SK-N-SH (cell line): ENCODE measurements around the gene ADK. TPM values are rescaled to one million over a fixed set of nuclear protein-coding genes. Genes with fewer than 3 reads are reported as not detected.

ENCODE experiments used
- CTCF ChIA-PET: fragments of 300-600, 350-600 bp; formaldehyde crosslinking; extraction: SDS; loops from one replicate; lab custom pipeline; 2021; lab: Yijun Ruan, JAX
- POLR2A ChIA-PET: fragments of 350-600 bp; sonication (Branson Sonifier 250); formaldehyde crosslinking; extraction: SDS; loops from one replicate; lab custom pipeline; 2020; ENCODE audit warnings: antibody characterized with exemption, inconsistent platforms; lab: Yijun Ruan, JAX
- DNase-seq: peaks from one replicate; pipeline ENCODE4 v3.0.0; 2012
- H2AFZ ChIP-seq: fragments of 200-600 bp; sonication (generic); 2 replicates; pipeline ENCODE4 v1.8.1; 2016; ENCODE audit warnings: antibody characterized with exemption, mild to moderate bottlenecking, low read depth
- H3F3A ChIP-seq: fragments of 200-600 bp; sonication (generic); replicated peaks from 2 replicates; pipeline ENCODE3; 2016; ENCODE audit warnings: antibody characterized with exemption, mild to moderate bottlenecking; ENCODE audit not compliant: insufficient read depth
- H3K27ac ChIP-seq, 2 experiments: fragments of 200-500 bp in 1 of 2; fragments of 200-600 bp in 1 of 2; sonication (Bioruptor generic) in 1 of 2; sonication (generic), shearing (Covaris generic) in 1 of 2; 2 replicates each; pipeline versions ENCODE4 v1.5.1 to v1.6.1; 2014 to 2016; ENCODE audit warnings: low read depth in 2 of 2, inconsistent platforms in 1 of 2, low read length in 1 of 2, mild to moderate bottlenecking in 1 of 2, mixed read lengths in 1 of 2
- H3K27me3 ChIP-seq: fragments of 200-600 bp; sonication (generic), shearing (Covaris generic); 2 replicates; pipeline ENCODE4 v1.6.1; 2016; ENCODE audit warnings: mixed run types; ENCODE audit not compliant: insufficient read depth
- H3K36me3 ChIP-seq, 2 experiments: fragments of 200-500 bp in 1 of 2; fragments of 200-600 bp in 1 of 2; sonication (Bioruptor generic) in 1 of 2; sonication (generic) in 1 of 2; replicated peaks in 1 of 2; 2 replicates each; pipeline versions ENCODE3 to v1.5.1; 2014 to 2016; ENCODE audit warnings: low read length in 1 of 2, mild to moderate bottlenecking in 1 of 2; ENCODE audit not compliant: insufficient read depth in 2 of 2, control insufficient read depth in 1 of 2
- H3K4me1 ChIP-seq, 2 experiments: fragments of 200-500 bp in 1 of 2; fragments of 200-600 bp in 1 of 2; sonication (Bioruptor generic) in 1 of 2; sonication (generic), shearing (Covaris generic) in 1 of 2; 2 replicates each; pipeline versions ENCODE4 v1.5.1 to v1.6.1; 2014 to 2016; ENCODE audit warnings: low read depth in 1 of 2, low read length in 1 of 2, mixed run types in 1 of 2; ENCODE audit not compliant: insufficient read depth in 2 of 2, control insufficient read depth in 1 of 2
- H3K4me2 ChIP-seq: fragments of 200-600 bp; sonication (generic), shearing (Covaris generic); 2 replicates; pipeline ENCODE4 v1.6.1; 2017; ENCODE audit warnings: mixed run types
- H3K4me3 ChIP-seq, 2 experiments: fragments of 200-500 bp in 1 of 2; fragments of 200-600 bp in 1 of 2; sonication (Bioruptor generic) in 1 of 2; sonication (generic), shearing (Covaris generic) in 1 of 2; 2 replicates each; pipeline versions ENCODE4 v1.5.1 to v1.8.1; 2014 to 2016; ENCODE audit warnings: low read depth in 2 of 2, inconsistent platforms in 1 of 2, low read length in 1 of 2, mild to moderate bottlenecking in 1 of 2, mixed read lengths in 1 of 2, moderate library complexity in 1 of 2
- H3K79me2 ChIP-seq: fragments of 200-600 bp; sonication (generic); 2 replicates; pipeline ENCODE4 v1.8.1; 2017; ENCODE audit warnings: mild to moderate bottlenecking; ENCODE audit not compliant: insufficient read depth
- H3K9ac ChIP-seq: fragments of 200-600 bp; sonication (generic); 2 replicates; pipeline ENCODE4 v1.6.1; 2017; ENCODE audit warnings: mixed run types
- H3K9me2 ChIP-seq: fragments of 200-600 bp; sonication (generic); 2 replicates; pipeline ENCODE4 v1.6.1; 2017; ENCODE audit warnings: mixed run types
- H3K9me3 ChIP-seq: fragments of 200-600 bp; sonication (generic); 2 replicates; pipeline ENCODE4 v1.6.1; 2017; ENCODE audit warnings: mixed run types, mild to moderate bottlenecking, moderate library complexity
- H4K20me1 ChIP-seq: fragments of 200-600 bp; sonication (generic); 2 replicates; pipeline ENCODE4 v1.6.1; 2017; ENCODE audit warnings: mild to moderate bottlenecking, mixed run types; ENCODE audit not compliant: insufficient read depth
- ELF1 ChIP-seq: IDR thresholded peaks from 2 replicates; pipeline ENCODE4 v1.4.0; 2012
- EP300 ChIP-seq, 2 experiments: IDR thresholded peaks; 2 replicates each; pipeline versions ENCODE4 v1.4.0 to v1.6.1; 2012; ENCODE audit warnings: borderline replicate concordance in 1 of 2, low read depth in 1 of 2, low read length in 1 of 2
- FOXM1 ChIP-seq: IDR thresholded peaks from 2 replicates; pipeline ENCODE4 v1.4.0; 2012; ENCODE audit warnings: low read depth, mild to moderate bottlenecking
- GATA2 ChIP-seq: sonication (generic); formaldehyde crosslinking; IDR thresholded peaks from 2 replicates; pipeline ENCODE4 v1.5.0; 2020; ENCODE audit warnings: mild to moderate bottlenecking, missing genetic modification reagents
- JUND ChIP-seq: IDR thresholded peaks from 2 replicates; pipeline ENCODE4 v1.4.0; 2012
- MEF2A ChIP-seq: IDR thresholded peaks from 2 replicates; pipeline ENCODE4 v1.4.0; 2012; ENCODE audit warnings: low read depth, borderline replicate concordance
- NFIC ChIP-seq: IDR thresholded peaks from 2 replicates; pipeline ENCODE4 v1.4.0; 2012; ENCODE audit warnings: borderline replicate concordance
- POLR2AphosphoS5 ChIP-seq: IDR thresholded peaks from 2 replicates; pipeline ENCODE4 v1.6.1; 2012; ENCODE audit warnings: low read depth, low read length
- RAD21 ChIP-seq: IDR thresholded peaks from 2 replicates; pipeline ENCODE4 v1.6.1; 2012; ENCODE audit warnings: mild to moderate bottlenecking, low read length
- RCOR1 ChIP-seq: fragments of 150-350 bp; IDR thresholded peaks from 2 replicates; pipeline ENCODE4 v1.6.1; 2017; ENCODE audit warnings: antibody characterized with exemption, low read length
- RFX5 ChIP-seq: IDR thresholded peaks from 2 replicates; pipeline ENCODE4 v1.6.1; 2012; ENCODE audit warnings: mild to moderate bottlenecking, improper control_type of control experiment, low read length
- SMC3 ChIP-seq: IDR thresholded peaks from 2 replicates; pipeline ENCODE4 v1.6.1; 2012; ENCODE audit warnings: low read depth, low read length, improper control_type of control experiment
- TAF1 ChIP-seq: IDR thresholded peaks from 2 replicates; pipeline ENCODE4 v1.6.1; 2012; ENCODE audit warnings: low read depth, mild to moderate bottlenecking, low read length, moderate library complexity, borderline replicate concordance
- WGBS: methylation state at CpG from one replicate; pipeline ENCODE4 v1.1.6; 2017; ENCODE audit warnings: low lambda C conversion rate; 5-methylcytosine and 5-hydroxymethylcytosine counted together
- polyA plus RNA-seq, 3 experiments: library from polyadenylated mRNA; depleted of rRNA; stranded (reverse); fragments of >200 nt; gene quantifications; 2 replicates each; pipeline ENCODE4 v1.2.3, GENCODE V29; 2012
- TF ChIP-seq, protein P1 (sequence below): IDR thresholded peaks from 2 replicates; pipeline ENCODE4 v1.6.1; 2012; ENCODE audit warnings: mild to moderate bottlenecking, low read depth, low read length, moderate library complexity
- TF ChIP-seq, protein P2 (sequence below): IDR thresholded peaks from 2 replicates; pipeline ENCODE4 v1.4.0; 2012; ENCODE audit warnings: low read depth, borderline replicate concordance
- TF ChIP-seq, protein P3 (sequence below): IDR thresholded peaks from 2 replicates; pipeline ENCODE4 v1.4.0; 2012; ENCODE audit warnings: low read depth
- TF ChIP-seq, protein P4 (sequence below): fragments of 150-350 bp; IDR thresholded peaks from 2 replicates; pipeline ENCODE4 v1.6.1; 2017; ENCODE audit warnings: antibody characterized with exemption, low read length, low read depth, borderline replicate concordance
- TF ChIP-seq, protein P5 (sequence below): fragments of 150-350 bp; IDR thresholded peaks from 2 replicates; pipeline ENCODE4 v1.6.1; 2016; ENCODE audit warnings: mild to moderate bottlenecking, low read depth, low read length
- TF ChIP-seq, protein P6 (sequence below): IDR thresholded peaks from 2 replicates; pipeline ENCODE4; 2012

ADK gene
- polyA plus RNA-seq, 1 of the 3 experiments (the other 2 are of a cell fraction), result 25.1 TPM

DNA sequence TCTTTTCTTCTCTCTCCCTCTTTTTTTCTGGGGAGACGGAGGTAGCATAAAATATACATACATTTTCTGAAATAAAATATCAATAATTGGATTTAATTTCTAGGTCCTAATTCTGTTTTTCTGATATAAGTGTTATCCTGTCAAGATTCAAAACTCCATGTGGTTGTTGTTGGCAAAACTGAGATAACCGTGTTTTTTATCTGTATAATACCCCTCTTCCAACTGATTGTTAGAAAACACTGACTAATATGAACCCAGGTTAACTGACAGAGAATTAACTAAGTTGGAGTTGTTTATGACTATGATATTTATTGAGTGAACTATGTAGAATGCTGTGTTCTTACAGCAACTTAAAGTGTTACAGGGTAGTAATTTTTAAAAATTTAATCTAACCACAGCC is 438.8 kb downstream of the ADK start:
- H4K20me1 ChIP-seq, result no peaks in the 10 kb centered on the region
- H3K36me3 ChIP-seq, result no peaks in the 10 kb centered on the region
- no peaks in the 10 kb centered on the region for H3F3A ChIP-seq
- peak overlapping the region; percentile 8; the same call in 1 of the 2 replicates for H3K9ac ChIP-seq
- no peak overlapping the region for H2AFZ ChIP-seq
- no peak for TF ChIP-seq FOXM1
- H3K4me1 ChIP-seq, result peaks cover 25 to 40% of the 10 kb centered on the region in 2 experiments; a peak in 3 of 4 replicates
- DNase-seq, result no peak
- no peaks in the 10 kb centered on the region for H3K9me3 ChIP-seq
- H3K79me2 ChIP-seq, result no peaks in the 10 kb centered on the region
- no peaks in the 10 kb centered on the region for H3K9me2 ChIP-seq
- H3K27ac ChIP-seq, result peak overlapping the region; percentile 71 to 96
- H3K4me2 ChIP-seq, result no peak overlapping the region
- H3K27me3 ChIP-seq, result no peaks in the 10 kb centered on the region
- CTCF ChIA-PET, result interaction anchor here (0.6 to 1.7 kb wide), 2 partner anchors 346 to 646 kb away, joined by 3 to 4 read pairs; partner anchors contain the start of gene COMTD1
- POLR2A ChIA-PET, result interaction anchor here (2.1 kb wide), 1 partner anchor 235 kb away, joined by 10 read pairs; no protein-coding TSS in a partner anchor
- 62% methylated on average over 2 of the region's 2 CpGs for WGBS
- no peak overlapping the region for H3K4me3 ChIP-seq

DNA sequence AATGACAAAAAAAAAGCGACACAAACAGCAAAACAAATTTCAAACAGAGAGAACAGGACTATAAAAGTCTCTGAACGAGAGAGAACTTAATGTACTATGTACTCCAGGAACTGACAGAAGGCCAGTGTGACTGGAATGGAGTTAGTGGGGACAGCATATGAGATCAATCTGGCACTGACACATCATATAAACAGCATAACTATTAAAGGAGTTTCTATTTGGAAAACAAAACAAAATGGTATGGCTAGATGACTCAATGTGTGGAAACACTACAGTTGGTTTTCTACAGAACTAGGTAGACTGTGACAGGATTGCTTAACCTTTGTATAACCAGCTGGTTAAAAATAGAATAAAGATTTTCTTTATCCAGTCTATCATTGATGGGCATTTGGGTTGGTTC is 442.4 kb downstream of the ADK start:
- peaks cover 3% of the 10 kb centered on the region for H3F3A ChIP-seq
- no peak overlapping the region for H3K9ac ChIP-seq
- no peaks in the 10 kb centered on the region for H4K20me1 ChIP-seq
- H3K27me3 ChIP-seq, result no peaks in the 10 kb centered on the region
- WGBS, result 95% methylated on average over 2 of the region's 2 CpGs
- no peak overlapping the region for H2AFZ ChIP-seq
- no peaks in the 10 kb centered on the region for H3K36me3 ChIP-seq
- H3K9me2 ChIP-seq, result no peaks in the 10 kb centered on the region
- CTCF ChIA-PET, result interaction anchor here (1.0 kb wide), 2 partner anchors 30 to 35 kb away, joined by 3 read pairs; no protein-coding TSS in a partner anchor
- H3K4me3 ChIP-seq, result no peak overlapping the region
- no peak for DNase-seq
- H3K27ac ChIP-seq, result no peak overlapping the region
- peaks cover 16 to 17% of the 10 kb centered on the region in 2 experiments; a peak in 2 of 4 replicates for H3K4me1 ChIP-seq
- no peaks in the 10 kb centered on the region for H3K79me2 ChIP-seq
- H3K9me3 ChIP-seq, result no peaks in the 10 kb centered on the region
- TF ChIP-seq NFIC (no peak; the same call in 1 of the 2 replicates), TAF1 (no peak), SMC3 (no peak), EP300 (IDR thresholded peaks at IDR 0.05; ENCODE audit: borderline replicate concordance in 1 of 2, low read depth in 1 of 2, low read length in 1 of 2) (no peak), RFX5 (no peak), ELF1 (no peak), JUND (no peak), RCOR1 (no peak), POLR2AphosphoS5 (no peak), RAD21 (no peak), MEF2A (no peak), GATA2 (no peak)
- TF ChIP-seq, protein P1, sequence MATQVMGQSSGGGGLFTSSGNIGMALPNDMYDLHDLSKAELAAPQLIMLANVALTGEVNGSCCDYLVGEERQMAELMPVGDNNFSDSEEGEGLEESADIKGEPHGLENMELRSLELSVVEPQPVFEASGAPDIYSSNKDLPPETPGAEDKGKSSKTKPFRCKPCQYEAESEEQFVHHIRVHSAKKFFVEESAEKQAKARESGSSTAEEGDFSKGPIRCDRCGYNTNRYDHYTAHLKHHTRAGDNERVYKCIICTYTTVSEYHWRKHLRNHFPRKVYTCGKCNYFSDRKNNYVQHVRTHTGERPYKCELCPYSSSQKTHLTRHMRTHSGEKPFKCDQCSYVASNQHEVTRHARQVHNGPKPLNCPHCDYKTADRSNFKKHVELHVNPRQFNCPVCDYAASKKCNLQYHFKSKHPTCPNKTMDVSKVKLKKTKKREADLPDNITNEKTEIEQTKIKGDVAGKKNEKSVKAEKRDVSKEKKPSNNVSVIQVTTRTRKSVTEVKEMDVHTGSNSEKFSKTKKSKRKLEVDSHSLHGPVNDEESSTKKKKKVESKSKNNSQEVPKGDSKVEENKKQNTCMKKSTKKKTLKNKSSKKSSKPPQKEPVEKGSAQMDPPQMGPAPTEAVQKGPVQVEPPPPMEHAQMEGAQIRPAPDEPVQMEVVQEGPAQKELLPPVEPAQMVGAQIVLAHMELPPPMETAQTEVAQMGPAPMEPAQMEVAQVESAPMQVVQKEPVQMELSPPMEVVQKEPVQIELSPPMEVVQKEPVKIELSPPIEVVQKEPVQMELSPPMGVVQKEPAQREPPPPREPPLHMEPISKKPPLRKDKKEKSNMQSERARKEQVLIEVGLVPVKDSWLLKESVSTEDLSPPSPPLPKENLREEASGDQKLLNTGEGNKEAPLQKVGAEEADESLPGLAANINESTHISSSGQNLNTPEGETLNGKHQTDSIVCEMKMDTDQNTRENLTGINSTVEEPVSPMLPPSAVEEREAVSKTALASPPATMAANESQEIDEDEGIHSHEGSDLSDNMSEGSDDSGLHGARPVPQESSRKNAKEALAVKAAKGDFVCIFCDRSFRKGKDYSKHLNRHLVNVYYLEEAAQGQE, result no peak
- TF ChIP-seq, protein P2, sequence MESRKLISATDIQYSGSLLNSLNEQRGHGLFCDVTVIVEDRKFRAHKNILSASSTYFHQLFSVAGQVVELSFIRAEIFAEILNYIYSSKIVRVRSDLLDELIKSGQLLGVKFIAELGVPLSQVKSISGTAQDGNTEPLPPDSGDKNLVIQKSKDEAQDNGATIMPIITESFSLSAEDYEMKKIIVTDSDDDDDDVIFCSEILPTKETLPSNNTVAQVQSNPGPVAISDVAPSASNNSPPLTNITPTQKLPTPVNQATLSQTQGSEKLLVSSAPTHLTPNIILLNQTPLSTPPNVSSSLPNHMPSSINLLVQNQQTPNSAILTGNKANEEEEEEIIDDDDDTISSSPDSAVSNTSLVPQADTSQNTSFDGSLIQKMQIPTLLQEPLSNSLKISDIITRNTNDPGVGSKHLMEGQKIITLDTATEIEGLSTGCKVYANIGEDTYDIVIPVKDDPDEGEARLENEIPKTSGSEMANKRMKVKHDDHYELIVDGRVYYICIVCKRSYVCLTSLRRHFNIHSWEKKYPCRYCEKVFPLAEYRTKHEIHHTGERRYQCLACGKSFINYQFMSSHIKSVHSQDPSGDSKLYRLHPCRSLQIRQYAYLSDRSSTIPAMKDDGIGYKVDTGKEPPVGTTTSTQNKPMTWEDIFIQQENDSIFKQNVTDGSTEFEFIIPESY, result no peak
- TF ChIP-seq, protein P3, sequence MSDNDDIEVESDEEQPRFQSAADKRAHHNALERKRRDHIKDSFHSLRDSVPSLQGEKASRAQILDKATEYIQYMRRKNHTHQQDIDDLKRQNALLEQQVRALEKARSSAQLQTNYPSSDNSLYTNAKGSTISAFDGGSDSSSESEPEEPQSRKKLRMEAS, result no peak
- TF ChIP-seq, protein P4, sequence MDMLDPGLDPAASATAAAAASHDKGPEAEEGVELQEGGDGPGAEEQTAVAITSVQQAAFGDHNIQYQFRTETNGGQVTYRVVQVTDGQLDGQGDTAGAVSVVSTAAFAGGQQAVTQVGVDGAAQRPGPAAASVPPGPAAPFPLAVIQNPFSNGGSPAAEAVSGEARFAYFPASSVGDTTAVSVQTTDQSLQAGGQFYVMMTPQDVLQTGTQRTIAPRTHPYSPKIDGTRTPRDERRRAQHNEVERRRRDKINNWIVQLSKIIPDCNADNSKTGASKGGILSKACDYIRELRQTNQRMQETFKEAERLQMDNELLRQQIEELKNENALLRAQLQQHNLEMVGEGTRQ, result no peak
- TF ChIP-seq, protein P5, sequence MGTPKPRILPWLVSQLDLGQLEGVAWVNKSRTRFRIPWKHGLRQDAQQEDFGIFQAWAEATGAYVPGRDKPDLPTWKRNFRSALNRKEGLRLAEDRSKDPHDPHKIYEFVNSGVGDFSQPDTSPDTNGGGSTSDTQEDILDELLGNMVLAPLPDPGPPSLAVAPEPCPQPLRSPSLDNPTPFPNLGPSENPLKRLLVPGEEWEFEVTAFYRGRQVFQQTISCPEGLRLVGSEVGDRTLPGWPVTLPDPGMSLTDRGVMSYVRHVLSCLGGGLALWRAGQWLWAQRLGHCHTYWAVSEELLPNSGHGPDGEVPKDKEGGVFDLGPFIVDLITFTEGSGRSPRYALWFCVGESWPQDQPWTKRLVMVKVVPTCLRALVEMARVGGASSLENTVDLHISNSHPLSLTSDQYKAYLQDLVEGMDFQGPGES, result no peak
- TF ChIP-seq, protein P6, sequence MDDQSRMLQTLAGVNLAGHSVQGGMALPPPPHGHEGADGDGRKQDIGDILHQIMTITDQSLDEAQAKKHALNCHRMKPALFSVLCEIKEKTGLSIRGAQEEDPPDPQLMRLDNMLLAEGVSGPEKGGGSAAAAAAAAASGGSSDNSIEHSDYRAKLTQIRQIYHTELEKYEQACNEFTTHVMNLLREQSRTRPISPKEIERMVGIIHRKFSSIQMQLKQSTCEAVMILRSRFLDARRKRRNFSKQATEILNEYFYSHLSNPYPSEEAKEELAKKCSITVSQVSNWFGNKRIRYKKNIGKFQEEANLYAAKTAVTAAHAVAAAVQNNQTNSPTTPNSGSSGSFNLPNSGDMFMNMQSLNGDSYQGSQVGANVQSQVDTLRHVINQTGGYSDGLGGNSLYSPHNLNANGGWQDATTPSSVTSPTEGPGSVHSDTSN, result no peak
- TF ChIP-seq, all 33 proteins: peak for 0
- H3K4me2 ChIP-seq, result no peak overlapping the region
- POLR2A ChIA-PET, result no interaction called here
